Activated CD8-positive, alpha-beta memory T cell treated with anti-CD3 and anti-CD28 coated beads, Interleukin-2, amount 50 U/mL, for 24 hours (primary cell): ENCODE results near the gene CDH22.

ENCODE experiments used
- DNase-seq: peaks from one replicate; pipeline ENCODE4 v3.0.0-alpha.2; 2020; ENCODE audit errors: extremely low read depth

The CDH22 gene

DNA sequence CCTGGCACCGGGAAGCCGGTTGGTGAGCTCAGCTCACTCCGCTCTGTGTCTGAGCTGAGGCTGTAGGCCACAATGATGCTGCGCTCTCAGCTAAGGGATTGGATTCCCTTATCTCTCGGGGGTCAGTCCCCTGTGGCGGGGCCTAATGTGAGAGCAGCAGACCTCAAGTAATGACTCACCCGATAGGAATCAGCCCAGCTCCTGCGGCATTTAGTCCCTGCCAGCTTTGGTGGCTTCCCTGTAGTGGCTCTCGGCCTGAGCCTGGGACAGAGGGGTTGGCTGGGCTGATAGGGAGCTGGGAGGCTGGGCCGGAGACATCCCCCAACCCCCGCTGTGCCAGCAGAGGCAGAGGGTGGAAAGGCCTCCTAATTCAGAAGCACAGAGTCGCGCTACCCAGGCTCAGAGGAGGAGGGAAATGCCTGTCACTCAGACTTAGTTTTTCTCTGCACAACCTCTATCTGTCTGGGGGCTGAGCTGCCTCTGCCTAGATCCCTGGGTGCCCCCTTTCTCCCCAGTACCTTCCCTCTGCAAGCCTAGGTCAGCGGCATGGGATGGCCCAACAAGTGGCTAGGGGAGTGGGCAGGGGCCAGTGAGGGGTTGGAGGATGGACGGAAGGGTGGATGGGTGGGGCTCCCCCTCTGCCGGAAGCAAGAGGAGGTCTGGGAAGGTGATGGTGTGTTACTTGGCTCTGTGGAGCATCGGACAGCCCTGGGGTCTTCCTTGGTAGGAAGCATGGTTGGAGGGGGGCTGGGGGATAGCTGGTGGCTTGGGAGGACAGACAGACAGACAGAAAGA is 92.2 kb downstream of the CDH22 start:
- DNase-seq: no peak

GRCh38 chr20:46214824-46215488 is 93.3 kb downstream of the CDH22 start:
- no peak for DNase-seq

- no peak for DNase-seq
Measured at GRCh38 chr20:46213946-46214823, 94.1 kb downstream of the CDH22 start.

- DNase-seq: no peak
Measured at GRCh38 chr20:46212876-46213275, 95.4 kb downstream of the CDH22 start.

DNA sequence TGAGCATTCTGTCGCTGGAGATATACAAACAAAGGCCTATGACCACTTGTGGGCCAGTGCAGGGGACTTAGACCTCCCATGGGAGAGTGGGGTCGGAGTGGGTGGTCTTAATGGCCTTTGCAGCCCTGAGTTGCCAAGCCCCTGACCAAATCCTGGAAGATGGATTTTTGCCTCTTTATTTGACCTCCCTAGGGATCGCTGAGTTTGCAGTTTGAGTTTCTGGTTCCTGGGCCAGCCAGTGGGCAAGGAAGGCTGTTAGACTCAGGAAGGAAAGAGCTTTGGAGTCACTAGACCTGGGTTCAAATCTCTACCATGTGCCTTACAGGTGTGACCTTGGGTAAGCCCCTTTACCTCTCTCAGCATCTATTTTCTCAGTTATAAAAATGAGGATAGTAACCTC is 96.0 kb downstream of the CDH22 start:
- DNase-seq: no peak

DNA sequence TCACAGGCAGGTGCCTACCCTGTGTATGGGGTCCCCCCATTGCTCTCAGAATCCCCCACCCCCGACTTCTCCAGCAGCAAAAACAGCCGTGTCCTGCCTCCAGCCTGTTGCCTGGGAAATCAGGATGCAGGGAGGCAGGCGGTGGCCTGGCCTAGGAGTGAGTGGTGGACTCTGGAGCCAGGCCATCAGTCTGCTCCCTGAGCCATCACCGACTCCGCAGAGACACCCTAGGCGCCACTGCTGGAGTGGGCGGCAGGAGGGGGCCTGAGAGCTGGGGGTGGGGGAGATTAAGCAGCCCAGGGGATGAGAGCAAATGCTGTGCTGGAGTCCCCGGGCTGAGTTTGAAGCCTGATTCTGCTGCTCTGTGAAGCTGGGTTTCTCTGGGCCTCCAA is 97.0 kb downstream of the CDH22 start:
- no peak for DNase-seq

DNA sequence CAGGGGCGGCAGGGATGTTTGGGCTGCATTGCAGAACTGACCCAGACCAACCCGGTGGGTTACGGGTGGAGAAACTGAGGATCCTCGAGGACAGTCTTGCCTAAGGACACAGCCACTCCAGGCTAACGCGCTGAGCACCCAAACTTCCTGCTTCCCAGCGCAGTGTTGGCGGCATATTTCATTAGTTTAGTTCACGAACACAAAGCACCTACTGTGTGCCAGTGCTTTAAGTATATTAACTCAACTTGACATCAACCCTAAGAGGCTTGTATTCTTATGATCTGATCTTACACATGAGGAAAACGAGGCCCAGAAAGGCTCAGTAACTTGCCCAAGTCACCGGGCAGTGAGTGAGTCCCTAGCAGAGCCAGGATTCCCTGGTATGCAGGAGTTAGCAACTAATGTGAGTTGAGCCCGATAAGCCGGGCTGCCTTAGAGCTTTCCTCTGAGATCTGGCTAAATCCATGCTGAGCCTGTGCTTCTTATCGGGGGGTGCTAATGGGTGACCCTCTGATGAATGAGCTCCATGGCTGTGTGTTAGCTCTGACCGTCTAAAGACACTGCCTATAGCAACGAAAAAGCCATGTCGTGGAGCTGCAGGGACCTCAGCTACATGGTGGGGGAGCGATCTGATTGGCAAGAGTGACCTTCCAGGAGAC is 97.5 kb downstream of the CDH22 start:
- no peak for DNase-seq

DNA sequence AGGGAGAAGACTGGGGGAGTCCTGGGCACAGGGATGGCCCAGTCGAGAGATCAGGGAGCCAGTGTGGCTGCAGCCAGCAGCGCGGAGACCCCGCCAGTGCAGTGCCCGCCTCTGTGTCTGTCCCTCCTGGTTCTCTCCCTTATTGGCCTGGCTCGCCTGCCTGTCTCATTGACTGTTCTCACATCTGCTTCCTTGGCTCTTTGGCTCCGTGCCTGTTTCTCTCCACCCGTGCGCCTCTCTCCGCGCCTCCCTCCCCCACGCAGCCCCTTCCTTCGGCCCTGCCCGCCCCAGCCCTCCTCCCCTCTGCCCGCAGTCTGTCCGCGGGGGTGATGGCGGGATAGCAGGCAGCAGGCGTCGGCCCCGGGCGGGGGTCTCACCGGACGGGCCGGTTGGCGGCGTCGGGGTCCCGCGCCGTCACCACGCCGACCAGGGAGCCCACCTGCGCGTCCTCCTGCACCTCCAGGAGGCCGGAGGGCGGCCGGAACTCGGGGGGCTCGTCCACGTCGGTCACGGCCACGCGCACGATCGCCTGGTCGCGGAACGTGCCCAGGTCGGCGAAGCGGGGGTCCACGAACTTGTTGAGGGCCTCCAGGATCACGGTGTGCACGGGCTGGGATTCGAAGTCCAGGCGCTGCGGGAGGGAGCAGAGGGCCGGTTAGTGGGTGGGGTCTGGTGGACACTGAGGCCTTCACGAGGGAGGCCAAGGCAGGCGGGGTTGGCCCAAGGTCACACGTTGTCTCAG is 98.2 kb downstream of the CDH22 start:
- no peak for DNase-seq

DNA sequence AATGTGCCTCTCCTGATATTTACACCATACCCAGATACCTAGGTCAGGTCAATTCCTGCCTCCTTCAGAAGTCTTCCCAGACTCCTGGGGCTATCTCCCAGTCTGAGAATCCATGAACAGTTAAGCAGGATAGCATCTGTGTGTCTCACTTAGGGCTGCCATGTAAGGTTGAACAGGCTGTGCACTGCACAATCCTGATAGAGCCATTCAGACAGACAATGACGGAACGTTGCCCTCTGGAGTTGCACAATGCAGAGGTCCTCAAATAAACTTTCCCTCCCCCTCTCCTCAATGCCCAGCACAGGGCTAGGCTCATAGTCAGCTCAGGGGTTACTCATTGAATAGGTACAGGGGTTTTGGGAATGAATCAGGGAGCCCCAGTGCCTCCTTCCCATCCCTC is 100.5 kb downstream of the CDH22 start:
- no peak for DNase-seq

DNA sequence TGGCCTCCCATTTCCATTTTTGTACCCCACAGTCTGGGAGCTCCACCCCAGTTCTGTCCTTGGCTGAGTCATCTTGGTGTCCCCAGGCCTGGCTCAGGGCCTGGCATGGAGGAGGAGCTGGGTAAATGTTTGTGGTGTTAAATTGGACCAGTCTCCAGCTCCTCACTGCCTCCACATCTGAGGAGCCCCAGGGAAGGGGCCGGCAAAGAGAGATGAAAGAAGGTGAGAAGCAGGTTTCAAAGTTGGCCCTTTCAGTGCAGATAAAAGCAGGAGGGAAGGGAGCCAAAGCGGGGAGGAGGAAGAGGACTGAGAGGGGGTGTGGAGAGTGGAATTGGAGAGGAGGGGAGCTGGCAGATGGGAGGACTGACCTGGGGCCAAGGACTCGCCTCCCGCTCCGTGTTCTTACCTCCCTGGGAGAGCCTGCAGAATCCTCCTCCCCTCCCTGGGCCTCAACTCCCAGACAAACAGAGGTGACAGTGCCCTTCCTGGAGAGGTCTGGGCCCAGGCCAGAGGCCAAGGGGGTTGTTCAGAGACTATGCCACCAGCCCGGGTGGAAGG is 101.2 kb downstream of the CDH22 start:
- no peak for DNase-seq

- DNase-seq: no peak
Measured at GRCh38 chr20:46206025-46206424, 102.3 kb downstream of the CDH22 start.

- no peak for DNase-seq
Measured at GRCh38 chr20:46205349-46205748, 102.9 kb downstream of the CDH22 start.

DNA sequence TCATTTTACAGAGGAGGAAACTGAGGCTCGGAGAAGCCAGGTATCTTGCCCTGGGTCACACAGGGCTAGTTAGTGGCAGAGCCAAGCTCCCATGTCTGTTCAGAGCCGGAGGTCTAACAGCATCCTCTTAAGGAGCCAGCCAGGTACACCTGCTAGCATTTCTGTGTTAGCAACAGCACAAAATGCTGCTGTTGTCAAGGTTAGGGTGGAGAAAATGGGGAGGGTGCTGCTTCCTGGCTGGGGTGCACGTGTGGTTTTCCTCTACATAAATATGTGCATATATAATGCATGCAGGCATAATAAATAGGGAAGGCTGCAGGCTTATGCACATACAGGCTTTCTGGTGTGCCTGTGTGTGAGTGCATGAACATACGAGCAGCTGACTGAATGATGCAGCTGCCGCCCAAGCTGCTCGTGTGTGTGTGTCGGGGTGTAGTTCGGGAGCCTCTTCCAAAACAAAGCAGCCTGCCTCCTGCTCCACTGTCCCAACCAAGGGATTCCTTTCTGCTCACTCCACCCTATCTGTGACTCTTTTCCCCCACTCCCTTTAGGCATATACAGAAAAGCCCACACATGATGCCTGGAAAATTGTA is 103.6 kb downstream of the CDH22 start:
- DNase-seq: no peak

GRCh38 chr20:46203510-46203837 is 104.8 kb downstream of the CDH22 start:
- no peak for DNase-seq

GRCh38 chr20:46202766-46203509 is 105.4 kb downstream of the CDH22 start:
- no peak for DNase-seq

GRCh38 chr20:46200582-46201570 is 107.4 kb downstream of the CDH22 start:
- DNase-seq: no peak

DNA sequence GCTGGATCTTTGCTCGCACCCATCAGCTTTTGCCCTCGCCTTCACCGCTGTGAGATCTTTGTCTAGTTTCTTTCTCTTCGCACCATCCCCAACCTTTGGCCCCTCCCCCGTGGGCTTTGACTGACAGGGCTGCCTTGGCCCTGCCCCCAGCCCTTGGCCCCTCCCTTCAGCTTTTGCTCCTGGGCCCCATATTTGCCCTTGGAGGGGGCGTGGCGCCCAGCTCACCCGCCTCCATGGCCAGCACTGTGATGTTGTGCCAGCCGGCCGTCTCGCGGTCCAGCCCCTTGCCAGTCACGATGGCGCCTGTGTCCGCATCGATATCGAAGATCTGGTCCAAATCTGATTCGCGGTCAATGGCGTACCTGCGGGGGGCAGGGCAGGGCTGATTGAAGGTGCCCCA is 109.1 kb downstream of the CDH22 start:
- DNase-seq: no peak

GRCh38 chr20:46196990-46197389 is 111.3 kb downstream of the CDH22 start:
- no peak for DNase-seq
